GM18499 (cell line): Measurements from ENCODE around the gene PTH.

Experiments
- ATAC-seq: cut with Tn5 transposase; IDR thresholded peaks from one replicate; pipeline ENCODE4 v1.9.1; 2021; ENCODE audit warnings: moderate number of reproducible peaks; ENCODE audit not compliant: insufficient read depth, unreplicated experiment

The PTH gene

GRCh38 chr11:13450832-13451397 lies 44.9 kb downstream of the PTH start:
- no peak for ATAC-seq

DNA sequence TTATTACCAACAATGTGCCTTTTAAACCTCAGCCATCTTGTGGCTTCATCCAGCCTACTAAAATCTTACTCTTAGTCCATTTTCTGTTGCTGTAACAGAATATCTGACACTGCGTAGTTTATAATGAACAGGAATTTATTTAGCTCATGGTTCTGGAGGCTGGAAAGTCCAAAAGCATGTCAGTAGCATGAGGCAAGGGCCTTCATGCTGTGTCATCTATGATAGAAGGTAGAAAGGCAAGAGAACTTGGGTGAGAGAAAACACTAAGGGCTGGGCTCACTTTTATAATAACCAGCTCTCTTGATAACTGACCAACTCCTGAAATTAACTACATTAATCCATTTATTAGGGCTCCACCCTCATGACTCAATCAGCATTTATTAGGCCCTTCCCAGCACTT lies 46.3 kb downstream of the PTH start:
- ATAC-seq = no peak

GRCh38 chr11:13448876-13449275 lies 46.9 kb downstream of the PTH start:
- ATAC-seq = no peak

DNA sequence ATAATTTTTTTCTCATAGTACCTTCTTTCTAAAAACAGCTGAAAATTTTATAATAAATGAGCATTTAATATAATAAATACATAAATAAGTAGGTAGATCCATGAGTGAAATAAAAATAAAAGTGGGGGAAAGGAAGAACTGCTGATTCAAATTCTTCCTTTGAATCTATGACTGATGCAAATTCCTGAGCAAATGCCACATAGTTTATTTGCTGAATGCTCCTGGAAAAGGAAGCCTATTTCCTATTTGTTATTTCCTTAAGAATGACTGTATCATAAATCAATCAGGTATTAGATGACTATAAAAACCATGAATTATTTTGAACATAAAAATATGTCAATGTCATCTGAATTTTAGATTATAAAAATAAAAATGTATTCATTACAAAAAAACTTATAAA lies 49.4 kb downstream of the PTH start:
- no peak for ATAC-seq

- ATAC-seq = no peak
These were observed 50.2 kb downstream of the PTH start for GRCh38 chr11:13445588-13445987.
